ENCODE results near the gene UBA1.

Gene UBA1

GRCh38 chrX:47186096-47186740 lies 7.4 kb upstream of the UBA1 start:
- ChIA-PET POLR2A (no interaction called here), CTCF (interaction anchor here (0.6 kb wide), 1 partner anchor 794 kb away, joined by 3 read pairs; no protein-coding TSS in a partner anchor)
- DNase-seq (ENCODE audit: extremely low spot score): no peak
- TF ChIP-seq, protein P1, sequence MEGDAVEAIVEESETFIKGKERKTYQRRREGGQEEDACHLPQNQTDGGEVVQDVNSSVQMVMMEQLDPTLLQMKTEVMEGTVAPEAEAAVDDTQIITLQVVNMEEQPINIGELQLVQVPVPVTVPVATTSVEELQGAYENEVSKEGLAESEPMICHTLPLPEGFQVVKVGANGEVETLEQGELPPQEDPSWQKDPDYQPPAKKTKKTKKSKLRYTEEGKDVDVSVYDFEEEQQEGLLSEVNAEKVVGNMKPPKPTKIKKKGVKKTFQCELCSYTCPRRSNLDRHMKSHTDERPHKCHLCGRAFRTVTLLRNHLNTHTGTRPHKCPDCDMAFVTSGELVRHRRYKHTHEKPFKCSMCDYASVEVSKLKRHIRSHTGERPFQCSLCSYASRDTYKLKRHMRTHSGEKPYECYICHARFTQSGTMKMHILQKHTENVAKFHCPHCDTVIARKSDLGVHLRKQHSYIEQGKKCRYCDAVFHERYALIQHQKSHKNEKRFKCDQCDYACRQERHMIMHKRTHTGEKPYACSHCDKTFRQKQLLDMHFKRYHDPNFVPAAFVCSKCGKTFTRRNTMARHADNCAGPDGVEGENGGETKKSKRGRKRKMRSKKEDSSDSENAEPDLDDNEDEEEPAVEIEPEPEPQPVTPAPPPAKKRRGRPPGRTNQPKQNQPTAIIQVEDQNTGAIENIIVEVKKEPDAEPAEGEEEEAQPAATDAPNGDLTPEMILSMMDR (IDR thresholded peaks at IDR 0.05; ENCODE audit: control extremely low read depth, extremely low read depth, low read depth, missing control alignments): no peak

DNA sequence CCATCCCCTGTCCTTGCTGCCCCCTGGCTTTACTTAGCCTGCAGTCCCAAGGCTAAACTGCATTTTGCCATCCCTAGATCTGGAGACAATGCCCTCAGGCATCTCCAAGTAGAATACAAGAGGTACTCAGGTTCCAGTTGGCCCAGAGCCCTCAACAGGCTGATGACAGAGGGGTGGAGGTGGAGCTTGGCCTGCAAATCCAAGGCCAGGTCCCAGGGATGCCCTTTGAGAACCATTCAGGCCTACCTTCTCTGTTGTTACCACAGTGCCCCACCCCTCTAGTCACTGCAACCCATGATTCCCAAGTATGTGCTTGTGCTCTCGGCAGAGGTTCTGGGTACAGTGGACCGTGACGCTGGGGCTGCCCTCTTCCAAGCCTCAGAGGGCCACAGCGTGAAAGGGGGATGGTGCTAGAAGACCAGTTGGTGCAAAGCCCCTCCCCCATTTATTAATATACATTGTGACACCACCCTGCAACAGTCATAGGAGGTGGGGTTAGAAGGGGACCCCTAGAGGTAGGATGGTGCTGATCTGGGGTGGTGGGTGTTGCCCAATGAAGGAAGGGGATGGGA lies 6.4 kb upstream of the UBA1 start:
- CTCF ChIA-PET: interaction anchor here (0.6 to 1.5 kb wide), 2 partner anchors 42 to 795 kb away, joined by 3 to 5 read pairs; partner anchors contain the start of genes NDUFB11 and RBM10

GRCh38 chrX:47189906-47190305 lies 3.7 kb upstream of the UBA1 start:
- ChIA-PET POLR2A (interaction anchor here (1.4 kb wide), 1 partner anchor 43 kb away, joined by 3 read pairs; the partner anchor contains the start of gene USP11), CTCF (interaction anchor here (0.7 to 2.4 kb wide), 3 partner anchors 28 to 194 kb away, joined by 3 to 13 read pairs (median 5); partner anchors contain the start of gene RBM10)
- TF ChIP-seq, protein P1 (IDR thresholded peaks at IDR 0.05; ENCODE audit: control extremely low read depth, extremely low read depth, low read depth, missing control alignments): no peak
- no peak for DNase-seq (ENCODE audit: extremely low spot score)

More for the DNA sequence above, 6.4 kb upstream of the UBA1 start:
- POLR2A ChIA-PET: no interaction called here
- DNase-seq (ENCODE audit: extremely low spot score): no peak
- TF ChIP-seq, protein P1 (IDR thresholded peaks at IDR 0.05; ENCODE audit: control extremely low read depth, extremely low read depth, low read depth, missing control alignments): no peak

GRCh38 chrX:47190445-47191269 lies 3.0 kb upstream of the UBA1 start:
- POLR2A ChIA-PET: interaction anchor here (0.7 to 1.4 kb wide), 3 partner anchors 27 to 46 kb away, joined by 3 to 4 read pairs (median 3); partner anchors contain the start of genes RBM10 and USP11
- DNase-seq (ENCODE audit: extremely low spot score): peak; percentile 88
- TF ChIP-seq, protein P1 (IDR thresholded peaks at IDR 0.05; ENCODE audit: control extremely low read depth, extremely low read depth, low read depth, missing control alignments): no peak
- CTCF ChIA-PET: interaction anchor here (0.7 to 2.4 kb wide), 4 partner anchors 27 to 333 kb away, joined by 3 to 13 read pairs (median 9); partner anchors contain the start of gene RBM10

DNA sequence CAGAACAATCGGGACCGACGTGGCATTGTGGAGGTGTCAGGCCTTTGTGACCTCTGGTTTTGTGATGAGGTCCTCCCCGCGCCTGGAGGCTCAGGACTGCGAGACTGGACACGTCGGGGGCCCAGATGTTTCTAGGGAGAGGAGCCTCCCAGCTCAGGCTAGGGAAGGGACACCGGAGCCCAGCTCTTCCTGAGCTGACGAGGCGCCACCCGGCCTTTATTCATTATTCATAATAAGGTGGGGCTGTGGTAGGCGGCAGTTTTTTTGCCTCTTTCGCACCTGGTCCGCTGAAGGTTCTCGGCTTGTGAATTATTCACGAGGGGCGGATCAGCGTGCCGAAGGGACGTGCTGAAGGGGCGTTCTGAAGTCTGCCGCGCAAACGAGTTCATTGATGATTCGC lies 2.3 kb upstream of the UBA1 start:
- peak; percentile 37 for DNase-seq (ENCODE audit: extremely low spot score)
- TF ChIP-seq, protein P1 (IDR thresholded peaks at IDR 0.05; ENCODE audit: control extremely low read depth, extremely low read depth, low read depth, missing control alignments): no peak
- ChIA-PET POLR2A (interaction anchor here (0.9 to 1.4 kb wide), 2 partner anchors 26 to 42 kb away, joined by 3 read pairs; partner anchors contain the start of gene USP11), CTCF (interaction anchor here (1.6 to 2.4 kb wide), 3 partner anchors 26 to 332 kb away, joined by 5 to 13 read pairs (median 13); no protein-coding TSS in a partner anchor)

All from GM10248 (cell line).